Measurements from ENCODE around the gene SYNGR3.

The SYNGR3 gene

DNA sequence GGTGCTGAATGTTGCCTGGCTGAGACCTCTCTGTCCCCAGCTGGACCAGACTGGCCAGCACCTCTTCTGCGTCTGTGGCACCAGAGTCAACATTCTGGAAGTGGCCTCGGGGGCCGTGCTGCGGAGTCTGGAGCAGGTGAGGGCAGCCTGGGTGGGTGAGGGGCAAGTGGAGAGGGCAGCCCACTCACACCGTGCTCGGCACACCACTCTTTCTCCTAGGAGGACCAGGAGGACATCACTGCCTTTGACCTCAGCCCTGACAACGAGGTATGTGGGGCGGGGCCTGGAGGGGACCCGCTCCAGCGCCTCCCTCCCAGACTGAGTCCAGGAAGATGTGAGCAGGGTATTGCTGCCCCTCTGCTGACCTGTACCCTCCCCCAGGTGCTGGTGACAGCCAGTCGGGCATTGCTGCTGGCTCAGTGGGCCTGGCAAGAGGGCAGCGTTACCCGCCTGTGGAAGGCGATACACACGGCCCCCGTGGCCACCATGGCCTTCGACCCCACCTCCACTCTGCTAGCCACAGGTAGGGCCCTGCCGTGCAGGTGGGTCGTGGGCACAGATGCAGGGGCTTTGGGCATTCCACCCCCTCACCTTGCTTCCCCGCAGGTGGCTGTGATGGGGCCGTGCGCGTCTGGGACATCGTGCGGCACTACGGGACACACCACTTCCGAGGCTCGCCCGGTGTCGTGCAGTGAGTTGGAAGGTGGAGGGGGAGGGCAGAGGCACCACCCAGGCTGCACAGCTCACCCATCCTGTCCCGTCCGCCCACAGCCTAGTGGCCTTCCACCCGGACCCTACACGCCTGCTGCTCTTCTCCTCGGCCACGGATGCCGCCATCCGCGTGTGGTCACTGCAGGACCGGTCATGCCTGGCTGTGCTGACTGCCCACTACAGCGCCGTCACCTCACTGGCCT, 15.4 kb upstream of the SYNGR3 start:
- H3K4me3 ChIP-seq (ENCODE audit: low read length), result no peak overlapping the region
- DNase-seq (ENCODE audit: low read depth, low spot score), result no peak

DNA sequence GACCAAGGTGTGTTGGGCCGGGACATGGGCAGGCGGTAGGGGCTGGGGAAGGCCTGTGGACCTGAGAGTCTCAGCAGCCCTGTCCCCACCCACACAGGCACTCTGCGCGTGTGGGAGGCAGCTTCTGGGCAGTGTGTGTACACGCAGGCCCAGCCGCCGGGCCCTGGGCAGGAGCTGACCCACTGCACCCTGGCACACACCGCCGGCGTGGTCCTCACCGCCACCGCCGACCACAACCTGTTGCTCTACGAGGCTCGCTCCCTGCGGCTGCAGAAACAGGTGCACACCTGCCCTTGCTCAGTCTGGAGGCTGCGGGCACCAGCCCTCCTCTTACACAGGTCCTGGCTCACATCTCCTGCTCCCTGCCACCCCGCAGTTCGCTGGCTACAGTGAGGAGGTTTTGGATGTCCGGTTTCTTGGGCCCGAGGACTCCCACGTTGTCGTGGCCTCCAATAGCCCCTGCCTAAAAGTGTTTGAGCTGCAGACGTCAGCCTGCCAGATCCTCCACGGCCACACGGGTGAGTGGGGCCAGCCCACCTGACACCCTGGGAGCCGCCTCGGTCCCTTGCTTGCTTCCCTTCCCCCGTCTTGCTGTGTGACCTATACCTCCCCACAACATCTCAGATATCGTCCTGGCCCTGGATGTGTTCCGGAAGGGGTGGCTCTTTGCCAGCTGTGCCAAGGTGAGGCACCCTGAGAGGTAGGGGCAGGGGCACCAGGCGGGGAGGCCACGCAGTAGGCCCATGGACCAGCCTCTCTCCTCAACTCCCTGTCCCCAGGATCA, 14.1 kb upstream of the SYNGR3 start:
- H3K4me3 ChIP-seq (ENCODE audit: low read length), result no peak overlapping the region
- DNase-seq (ENCODE audit: low read depth, low spot score), result no peak

DNA sequence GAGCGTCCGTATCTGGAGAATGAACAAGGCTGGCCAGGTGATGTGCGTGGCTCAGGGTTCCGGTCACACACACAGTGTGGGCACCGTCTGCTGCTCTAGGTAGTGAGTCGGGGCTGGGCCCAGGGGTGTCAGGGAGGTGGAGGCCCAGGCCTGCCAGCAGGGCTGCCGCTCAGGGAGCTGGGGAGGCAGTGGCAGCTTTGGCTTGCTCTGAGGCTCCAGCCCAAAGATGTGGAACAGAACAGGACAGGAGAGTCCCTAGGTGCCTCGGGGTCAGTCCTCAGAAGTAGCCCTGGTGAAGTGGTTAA, 13.6 kb upstream of the SYNGR3 start:
- DNase-seq (ENCODE audit: low read depth, low spot score), result no peak
- H3K4me3 ChIP-seq (ENCODE audit: low read length), result no peak overlapping the region

DNA sequence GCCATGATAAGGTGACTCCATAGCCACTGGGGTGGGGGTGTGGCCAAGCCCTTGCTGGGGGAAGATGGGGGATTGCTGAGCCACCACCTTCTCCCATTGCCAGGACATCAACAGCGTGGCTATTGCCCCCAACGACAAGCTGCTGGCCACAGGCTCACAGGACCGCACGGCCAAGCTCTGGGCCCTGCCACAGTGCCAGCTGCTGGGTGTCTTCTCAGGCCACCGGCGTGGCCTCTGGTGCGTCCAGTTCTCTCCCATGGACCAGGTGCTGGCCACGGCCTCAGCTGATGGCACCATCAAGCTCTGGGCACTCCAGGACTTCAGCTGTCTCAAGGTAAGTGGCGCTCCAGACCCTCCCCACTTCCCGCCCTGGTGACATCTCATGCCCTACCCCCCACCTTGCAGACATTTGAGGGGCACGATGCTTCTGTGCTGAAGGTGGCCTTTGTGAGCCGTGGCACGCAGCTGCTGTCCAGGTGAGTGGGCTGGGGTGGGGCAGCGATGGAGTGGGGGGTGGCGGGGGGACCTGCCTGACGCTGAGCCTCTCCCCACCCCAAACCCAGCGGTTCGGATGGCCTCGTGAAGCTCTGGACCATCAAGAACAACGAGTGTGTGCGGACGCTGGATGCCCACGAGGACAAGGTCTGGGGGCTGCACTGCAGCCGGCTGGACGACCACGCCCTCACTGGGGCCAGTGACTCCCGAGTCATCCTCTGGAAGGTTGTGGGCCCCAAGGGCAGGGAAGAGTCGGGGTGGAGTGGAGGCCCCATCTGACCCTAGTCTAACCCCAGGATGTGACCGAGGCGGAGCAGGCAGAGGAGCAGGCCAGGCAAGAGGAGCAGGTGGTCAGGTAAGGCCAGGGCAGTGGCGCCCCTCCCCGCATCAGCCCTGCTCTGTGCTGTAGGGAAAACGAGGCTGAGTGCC, 12.6 kb upstream of the SYNGR3 start:
- no peak overlapping the region for H3K4me3 ChIP-seq (ENCODE audit: low read length)

DNA sequence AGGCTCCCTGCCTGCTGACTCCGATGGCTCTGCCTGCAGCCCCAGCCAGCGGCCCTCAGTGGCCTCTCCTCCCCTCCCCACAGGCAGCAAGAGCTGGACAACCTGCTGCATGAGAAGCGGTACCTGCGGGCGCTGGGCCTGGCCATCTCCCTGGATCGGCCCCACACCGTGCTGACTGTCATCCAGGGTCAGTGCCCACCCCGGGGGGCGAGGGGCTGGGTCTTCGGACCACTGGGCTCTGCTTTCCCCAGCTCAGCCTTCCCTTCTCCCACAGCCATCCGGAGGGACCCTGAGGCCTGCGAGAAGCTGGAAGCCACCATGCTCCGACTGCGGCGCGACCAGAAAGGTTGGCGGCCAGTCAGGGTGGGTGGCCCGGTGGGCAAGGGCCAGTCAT, 11.9 kb upstream of the SYNGR3 start:
- H3K4me3 ChIP-seq (ENCODE audit: low read length), result no peak overlapping the region
- DNase-seq (ENCODE audit: low read depth, low spot score), result no peak

More for the DNA sequence above, 12.6 kb upstream of the SYNGR3 start:
- no peak for DNase-seq (ENCODE audit: low read depth, low spot score)

DNA sequence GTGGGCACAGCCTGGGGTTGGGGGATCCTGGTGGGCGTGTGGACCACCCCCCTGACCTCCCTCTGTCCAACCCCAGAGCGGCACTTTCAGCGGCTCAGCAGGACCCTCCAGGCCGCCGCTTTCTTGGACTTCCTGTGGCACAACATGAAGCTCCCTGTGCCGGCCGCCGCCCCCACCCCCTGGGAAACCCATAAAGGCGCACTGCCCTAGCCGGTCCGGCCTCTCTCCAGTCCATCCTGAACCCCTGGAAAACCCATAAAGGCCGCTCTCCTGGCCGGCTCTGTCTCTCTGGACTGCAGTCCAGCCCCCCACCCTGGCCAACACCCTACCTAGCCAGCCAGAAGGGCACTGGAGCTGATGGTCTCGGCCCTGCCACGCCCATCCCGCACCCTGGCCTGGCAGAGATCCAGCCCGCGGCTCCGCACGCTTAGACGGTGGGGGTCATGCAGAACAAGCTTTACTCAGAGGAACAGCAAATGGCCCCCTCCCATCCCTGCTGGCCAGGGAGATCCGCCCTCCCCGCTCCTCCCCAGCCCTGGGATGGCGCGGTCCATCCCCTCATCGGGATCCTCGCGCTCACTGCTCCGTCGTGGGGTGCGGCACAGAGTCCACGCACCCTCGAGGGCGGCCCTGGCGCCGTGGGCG, 11.2 kb upstream of the SYNGR3 start:
- no peak for DNase-seq (ENCODE audit: low read depth, low spot score)
- H3K4me3 ChIP-seq (ENCODE audit: low read length), result no peak overlapping the region

DNA sequence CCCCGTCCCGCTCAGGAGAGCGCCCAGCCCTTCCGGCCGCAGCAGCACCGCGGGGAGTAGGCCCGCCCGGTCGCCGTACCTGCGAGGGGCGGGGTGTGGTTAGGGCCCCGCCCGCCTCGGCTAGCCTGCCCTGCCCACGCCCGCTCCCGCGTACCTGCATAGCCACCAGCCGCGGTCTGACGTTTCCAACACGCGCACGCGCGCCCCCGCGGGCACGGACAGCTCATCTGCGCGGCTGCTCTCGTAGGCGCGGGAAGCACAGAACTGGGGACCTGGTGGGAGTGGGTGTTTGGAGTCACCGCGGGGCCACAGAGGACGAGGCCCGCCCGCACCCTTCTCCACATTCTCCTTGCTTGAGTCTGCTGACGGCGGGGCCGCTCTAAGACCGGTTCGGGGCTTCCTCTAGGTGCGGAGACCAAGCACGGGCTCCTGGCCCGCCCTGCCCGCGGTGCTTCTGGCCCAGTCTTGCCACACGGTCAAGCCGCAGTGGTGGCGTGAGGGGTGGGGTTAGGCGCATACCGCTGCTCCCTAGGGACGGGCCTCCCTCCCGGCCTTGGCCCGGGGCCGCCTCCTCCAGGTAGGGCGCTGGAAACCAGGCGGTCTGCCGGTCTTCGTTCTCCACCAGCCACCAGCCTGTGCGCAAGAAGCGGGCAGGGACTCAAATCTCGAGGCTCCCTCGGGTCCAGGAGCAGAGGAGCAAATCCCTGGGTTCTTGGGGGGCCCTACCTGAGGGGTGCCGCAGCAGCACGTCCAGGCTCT, 10.3 kb upstream of the SYNGR3 start:
- DNase-seq (ENCODE audit: low read depth, low spot score), result no peak
- no peak overlapping the region for H3K4me3 ChIP-seq (ENCODE audit: low read length)

DNA sequence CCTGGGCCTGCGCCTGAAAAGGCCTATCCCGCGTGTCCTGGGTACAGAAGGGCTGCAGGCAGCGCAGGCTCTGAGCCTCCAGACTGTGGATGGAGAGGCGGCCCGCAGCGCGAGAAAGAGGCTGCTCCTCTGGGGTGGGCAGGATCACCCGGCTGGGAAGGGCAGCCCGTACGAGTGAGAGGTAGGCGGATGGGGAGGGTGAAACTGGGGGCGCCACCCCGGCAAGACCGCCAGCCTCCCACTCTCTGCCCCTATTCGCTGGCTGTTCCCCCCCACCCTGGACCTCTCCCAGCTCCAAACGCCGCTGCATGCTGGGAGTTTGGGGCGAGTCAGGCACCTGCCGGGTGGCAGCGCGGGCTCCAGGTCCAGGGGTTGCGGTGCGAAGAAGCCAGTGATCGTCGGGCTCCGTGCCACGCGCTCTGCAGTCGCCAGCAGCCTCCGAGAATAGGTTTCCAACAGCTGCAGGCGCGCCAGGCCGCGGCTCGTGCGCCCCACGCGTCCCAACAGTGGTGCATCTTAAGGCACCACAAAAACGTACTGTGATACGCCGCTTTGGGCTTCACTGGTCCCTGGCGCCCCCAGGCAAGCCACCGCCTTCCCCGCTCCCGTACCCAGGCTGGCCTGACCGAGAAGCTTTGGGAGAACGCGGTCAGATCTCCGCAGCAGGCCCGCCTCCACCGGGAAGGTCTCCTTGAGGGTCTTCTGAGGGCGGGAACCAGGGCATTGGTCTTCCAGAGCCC, 9.6 kb upstream of the SYNGR3 start:
- no peak overlapping the region for H3K4me3 ChIP-seq (ENCODE audit: low read length)
- no peak for DNase-seq (ENCODE audit: low read depth, low spot score)

DNA sequence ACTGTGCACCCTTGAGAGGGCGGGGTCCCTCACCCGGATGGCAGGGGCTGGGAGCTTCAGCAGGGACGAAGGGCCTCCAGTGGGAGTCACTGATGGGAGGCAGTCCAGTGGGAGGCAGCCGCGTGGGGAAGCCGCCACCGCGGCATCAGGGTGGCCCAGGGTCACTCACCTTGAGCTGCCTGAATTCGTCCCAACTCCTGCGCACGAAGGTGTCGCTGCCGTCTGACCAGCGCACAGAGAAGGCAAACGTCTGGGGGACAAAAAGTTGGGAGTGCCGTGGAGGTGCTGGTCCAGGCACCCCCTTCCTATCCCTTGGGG, 9.0 kb upstream of the SYNGR3 start:
- DNase-seq (ENCODE audit: low read depth, low spot score), result no peak
- no peak overlapping the region for H3K4me3 ChIP-seq (ENCODE audit: low read length)

DNA sequence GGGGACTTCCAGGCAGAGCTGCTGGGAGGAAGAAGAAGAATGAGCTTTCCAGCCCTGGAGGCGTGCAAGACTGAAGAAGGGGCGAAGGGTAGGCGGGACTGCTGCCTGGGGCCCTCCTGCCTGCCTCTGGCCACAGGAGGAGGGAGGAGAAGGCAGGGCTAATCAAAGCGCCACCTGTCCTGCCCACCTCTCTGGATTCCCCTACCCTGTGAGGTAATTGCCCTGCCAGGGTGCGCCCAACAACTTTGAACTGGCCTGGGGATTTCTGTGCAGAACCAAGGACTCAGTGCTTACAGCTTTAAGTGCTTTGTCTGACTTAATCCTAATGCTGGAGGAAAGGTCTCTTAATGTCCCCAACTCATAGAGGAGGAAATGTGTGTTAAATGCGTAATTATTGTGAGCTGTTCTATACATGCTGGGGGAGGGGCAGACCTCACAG, 8.4 kb upstream of the SYNGR3 start, which contains the start of gene NOXO1:
NOXO1 (minus strand) TSS at position 72 of the 439 bp plus-strand sequence. CDS start 290 bp downstream, outside the sequence.
- no peak for DNase-seq (ENCODE audit: low read depth, low spot score)

DNA sequence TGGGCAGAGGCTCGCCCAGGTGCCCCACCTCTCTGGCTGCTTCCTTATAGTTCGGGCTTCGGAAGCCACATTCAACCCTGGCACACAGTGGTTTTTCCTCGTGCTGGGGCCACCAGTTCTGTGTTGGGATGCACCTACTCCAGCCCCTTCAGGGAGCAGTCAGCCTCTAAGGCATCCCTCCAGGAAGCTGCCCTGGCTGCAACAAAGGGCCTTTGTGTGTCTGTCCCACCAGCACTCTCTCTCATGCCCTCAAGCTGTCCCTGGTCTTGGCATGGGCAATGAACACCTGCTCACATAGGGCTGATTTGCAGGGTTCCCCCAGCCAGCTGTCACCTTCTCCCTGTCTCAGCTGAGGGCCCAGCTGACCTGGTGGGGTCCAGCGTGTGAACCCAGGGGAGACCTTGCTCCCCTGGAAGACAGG, 7.7 kb upstream of the SYNGR3 start:
- no peak overlapping the region for H3K4me3 ChIP-seq (ENCODE audit: low read length)
- DNase-seq (ENCODE audit: low read depth, low spot score), result no peak

More for the DNA sequence above, 8.4 kb upstream of the SYNGR3 start, which contains the start of gene NOXO1:
- no peak within 1 kb of the TSS for H3K4me3 ChIP-seq (ENCODE audit: low read length)

DNA sequence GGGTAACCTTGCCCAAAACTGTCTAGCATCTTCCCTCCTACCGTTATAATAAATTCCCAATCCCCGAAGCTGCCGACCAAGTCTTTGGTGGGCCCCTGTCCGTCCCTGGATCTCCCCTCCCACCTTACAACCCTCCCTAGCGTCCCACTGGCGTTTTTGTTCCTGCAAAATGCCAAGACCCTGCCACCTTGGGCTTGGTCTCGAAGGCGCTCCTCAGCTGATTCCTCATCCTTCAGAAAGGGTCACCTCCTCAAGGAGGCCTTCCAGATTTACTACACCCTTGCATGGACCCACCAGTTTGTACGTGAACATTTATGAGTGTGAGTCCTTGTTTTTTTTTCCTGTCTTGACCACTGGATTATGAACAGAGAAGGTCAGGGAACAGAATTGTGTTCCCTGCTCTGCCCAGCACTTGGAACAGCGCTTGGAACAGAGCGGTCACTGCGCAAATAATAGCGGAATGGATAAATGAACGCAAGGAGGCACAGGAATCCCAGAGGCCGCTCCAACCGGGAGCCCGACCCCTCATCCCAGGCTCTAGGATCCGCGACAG, 6.7 kb upstream of the SYNGR3 start:
- peak overlapping the region; percentile 66 for H3K4me3 ChIP-seq (ENCODE audit: low read length)
- no peak for DNase-seq (ENCODE audit: low read depth, low spot score)

DNA sequence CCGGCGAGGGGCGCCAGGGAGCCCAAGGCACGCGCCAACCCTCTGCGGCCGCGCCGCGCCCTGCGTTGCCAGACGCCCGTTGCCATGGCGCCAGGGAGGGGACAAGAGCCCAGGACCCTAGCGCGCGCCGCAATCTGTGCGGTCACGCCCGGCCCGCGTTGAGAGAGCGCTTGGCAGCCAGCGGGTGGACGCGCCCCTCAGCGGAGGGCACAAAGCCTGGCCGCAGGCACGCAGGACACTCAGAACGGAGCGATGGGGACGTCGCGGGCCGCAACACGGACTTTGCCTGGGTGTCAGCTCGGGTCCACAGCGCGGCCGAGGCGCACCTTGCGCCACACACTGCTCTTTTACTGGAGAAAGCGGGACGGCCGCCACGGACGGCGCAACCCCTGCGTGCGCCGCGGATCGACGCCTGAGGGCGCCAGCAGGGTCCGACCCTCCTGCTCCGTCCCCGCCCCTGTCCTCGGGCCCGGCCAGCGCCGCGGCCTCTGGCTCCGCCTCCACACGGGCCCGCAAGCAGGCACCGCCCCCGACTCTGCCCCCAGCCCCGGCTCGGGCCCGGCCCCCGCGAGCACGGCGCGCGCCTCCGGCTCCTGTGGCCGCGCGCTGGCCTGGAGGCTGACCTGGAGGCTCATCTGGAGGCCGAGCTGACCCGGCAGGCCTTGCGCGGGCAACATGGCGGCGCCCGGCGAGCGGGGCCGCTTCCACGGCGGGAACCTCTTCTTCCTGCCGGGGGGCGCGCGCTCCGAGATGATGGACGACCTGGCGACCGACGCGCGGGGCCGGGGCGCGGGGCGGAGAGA, 6.0 kb upstream of the SYNGR3 start, which contains the start of gene GFER:
GFER (plus strand) TSS at position 650 of the 803 bp plus-strand sequence; CDS start at position 676, 26 bp downstream.
- peak; percentile 35 for DNase-seq (ENCODE audit: low read depth, low spot score)
- H3K4me3 ChIP-seq (ENCODE audit: low read length), result peak within 1 kb of the TSS; percentile 66

DNA sequence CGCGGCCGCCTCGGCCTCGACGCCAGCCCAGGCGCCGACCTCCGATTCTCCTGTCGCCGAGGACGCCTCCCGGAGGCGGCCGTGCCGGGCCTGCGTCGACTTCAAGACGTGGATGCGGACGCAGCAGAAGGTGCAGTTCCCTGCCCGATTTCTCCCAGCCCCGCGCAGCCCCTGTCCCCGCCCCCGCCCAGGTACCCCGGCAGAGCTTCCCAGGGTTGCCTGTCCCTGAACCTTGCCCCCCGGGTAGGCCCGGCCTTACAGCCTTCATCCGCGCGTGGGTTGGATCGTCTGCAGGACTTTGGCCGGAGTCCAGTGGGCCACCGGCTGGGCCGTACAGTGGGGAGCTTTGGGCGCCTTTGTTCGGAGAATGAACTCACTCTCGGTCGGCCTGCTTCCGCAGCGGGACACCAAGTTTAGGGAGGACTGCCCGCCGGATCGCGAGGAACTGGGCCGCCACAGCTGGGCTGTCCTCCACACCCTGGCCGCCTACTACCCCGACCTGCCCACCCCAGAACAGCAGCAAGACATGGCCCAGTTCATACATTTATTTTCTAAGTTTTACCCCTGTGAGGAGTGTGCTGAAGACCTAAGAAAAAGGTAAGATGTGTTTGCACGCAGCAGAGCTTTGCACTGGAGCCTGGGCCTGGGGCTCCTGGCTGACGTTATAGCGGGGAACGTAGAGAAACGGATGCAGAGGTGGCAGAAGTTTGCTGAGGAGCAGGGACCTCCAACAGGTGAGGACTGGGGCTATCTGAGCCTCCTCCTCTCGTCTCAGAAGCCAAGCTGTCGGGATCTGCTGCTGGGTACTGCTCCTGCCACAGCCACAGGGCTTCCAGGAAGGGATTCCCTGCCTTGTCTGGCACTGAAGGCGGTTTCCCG, 5.2 kb upstream of the SYNGR3 start:
- DNase-seq (ENCODE audit: low read depth, low spot score), result no peak
- peak overlapping the region; percentile 66 for H3K4me3 ChIP-seq (ENCODE audit: low read length)

DNA sequence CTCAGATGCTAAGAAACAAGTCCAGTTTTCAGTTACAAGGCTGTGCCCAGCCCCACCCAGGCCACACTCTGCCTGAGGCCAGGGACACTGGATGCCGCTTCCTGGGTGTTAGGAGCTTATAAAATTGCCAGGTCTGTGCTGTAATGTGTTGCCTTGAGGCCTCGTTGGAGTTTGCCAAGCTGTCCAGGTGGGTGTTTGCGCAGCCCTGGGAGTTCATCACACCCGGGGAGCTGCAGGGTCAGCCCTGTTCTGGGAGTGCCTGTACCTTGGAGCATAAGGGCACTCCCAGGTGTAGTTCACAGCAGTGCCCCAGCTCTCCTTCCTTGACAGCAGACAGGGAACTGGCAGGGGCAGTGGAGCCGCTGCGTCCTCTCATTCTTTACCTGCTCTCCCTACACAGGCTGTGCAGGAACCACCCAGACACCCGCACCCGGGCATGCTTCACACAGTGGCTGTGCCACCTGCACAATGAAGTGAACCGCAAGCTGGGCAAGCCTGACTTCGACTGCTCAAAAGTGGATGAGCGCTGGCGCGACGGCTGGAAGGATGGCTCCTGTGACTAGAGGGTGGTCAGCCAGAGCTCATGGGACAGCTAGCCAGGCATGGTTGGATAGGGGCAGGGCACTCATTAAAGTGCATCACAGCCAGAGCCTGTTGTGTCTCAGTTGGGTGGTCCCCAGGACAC, 4.2 kb upstream of the SYNGR3 start:
- no peak overlapping the region for H3K4me3 ChIP-seq (ENCODE audit: low read length)
- DNase-seq (ENCODE audit: low read depth, low spot score), result no peak

Measured in Jurkat, Clone E6-1 (cell line).